Measurements from ENCODE around the gene GGN. TPM values are rescaled to one million over a fixed set of nuclear protein-coding genes. Genes with fewer than 3 reads are reported as not detected.

GGN gene
- polyA plus RNA-seq, 1 of the 3 experiments (the other 2 are of a cell fraction) = 0.48 TPM

- no peak for TF ChIP-seq IRF3 (IDR thresholded peaks at IDR 0.05; ENCODE audit: low read depth, low read length)
Measured at GRCh38 chr19:38417146-38417543, 29.3 kb upstream of the GGN start (continued).

- H3F3A ChIP-seq (replicated peaks; ENCODE audit: insufficient read depth) = peaks cover 3% of the 10 kb centered on the region
- no peaks in the 10 kb centered on the region for H4K20me1 ChIP-seq (ENCODE audit: insufficient read depth)
- no peak overlapping the region for H2AFZ ChIP-seq (ENCODE audit: low read depth)
- DNase-seq = no peak
- no peaks in the 10 kb centered on the region for H3K9me3 ChIP-seq
- H3K27me3 ChIP-seq (ENCODE audit: insufficient read depth) = no peaks in the 10 kb centered on the region
- H3K4me1 ChIP-seq (ENCODE audit: control insufficient read depth in 1 of 2, insufficient read depth in 2 of 2, low read depth in 1 of 2, low read length in 1 of 2) = no peaks in the 10 kb centered on the region
- no peak overlapping the region for H3K4me2 ChIP-seq
- no peaks in the 10 kb centered on the region for H3K79me2 ChIP-seq (ENCODE audit: insufficient read depth)
- WGBS (ENCODE audit: low lambda C conversion rate) = 85% methylated on average over 6 of the region's 6 CpGs
- no peak overlapping the region for H3K27ac ChIP-seq (ENCODE audit: low read depth in 2 of 2, low read length in 1 of 2)
- no peak overlapping the region for H3K4me3 ChIP-seq (ENCODE audit: low read depth in 2 of 2, low read length in 1 of 2)
- H3K36me3 ChIP-seq (replicated peaks in 1 of 2; ENCODE audit: control insufficient read depth in 1 of 2, insufficient read depth in 2 of 2, low read length in 1 of 2) = no peaks in the 10 kb centered on the region
- TF ChIP-seq IRF3 (IDR thresholded peaks at IDR 0.05; ENCODE audit: low read depth, low read length) (no peak), RFX5 (IDR thresholded peaks at IDR 0.05; ENCODE audit: low read length) (no peak), GATA2 (CRISPR knock-in tag; IDR thresholded peaks at IDR 0.05) (no peak), EZH2phosphoT487 (IDR thresholded peaks at IDR 0.05; ENCODE audit: borderline replicate concordance, low read depth) (no peak), JUND (IDR thresholded peaks at IDR 0.05) (no peak), CHD2 (IDR thresholded peaks at IDR 0.05; ENCODE audit: low read length, partially characterized antibody) (no peak), NRF1 (IDR thresholded peaks at IDR 0.05; ENCODE audit: low read depth, low read length) (no peak), POLR2AphosphoS5 (IDR thresholded peaks at IDR 0.05; ENCODE audit: low read depth, low read length) (no peak), TAF1 (IDR thresholded peaks at IDR 0.05; ENCODE audit: borderline replicate concordance, low read depth, low read length) (no peak), REST (IDR thresholded peaks at IDR 0.05; ENCODE audit: low read depth, low read length) (no peak), FOSL2 (IDR thresholded peaks at IDR 0.05; ENCODE audit: borderline replicate concordance, low read depth) (no peak), RXRA (IDR thresholded peaks at IDR 0.05; ENCODE audit: borderline replicate concordance, low read depth) (no peak), USF1 (IDR thresholded peaks at IDR 0.05; ENCODE audit: borderline replicate concordance, low read depth) (no peak), GABPA (IDR thresholded peaks at IDR 0.05; ENCODE audit: low read depth) (no peak), ZBTB33 (IDR thresholded peaks at IDR 0.05; ENCODE audit: borderline replicate concordance, low read depth) (no peak), MEF2A (IDR thresholded peaks at IDR 0.05; ENCODE audit: borderline replicate concordance, low read depth) (no peak), MAX (IDR thresholded peaks at IDR 0.05; ENCODE audit: low read depth) (no peak)
- POLR2A ChIA-PET = no interaction called here
- CTCF ChIA-PET = interaction anchor here (1.0 to 4.0 kb wide), 2 partner anchors 10 to 221 kb away, joined by 3 to 30 read pairs; partner anchors contain the start of gene FAM98C
- no peaks in the 10 kb centered on the region for H3K9me2 ChIP-seq
- H3K9ac ChIP-seq = no peak overlapping the region
Measured at GRCh38 chr19:38413416-38413815, 25.6 kb upstream of the GGN start.

All from SK-N-SH (cell line).